ENCODE data around the gene PAM. TPM values are rescaled to one million over a fixed set of nuclear protein-coding genes. Genes with fewer than 3 reads are reported as not detected.

Gene PAM
- total RNA-seq, 1 experiment from 2014 or later = 190 TPM

DNA sequence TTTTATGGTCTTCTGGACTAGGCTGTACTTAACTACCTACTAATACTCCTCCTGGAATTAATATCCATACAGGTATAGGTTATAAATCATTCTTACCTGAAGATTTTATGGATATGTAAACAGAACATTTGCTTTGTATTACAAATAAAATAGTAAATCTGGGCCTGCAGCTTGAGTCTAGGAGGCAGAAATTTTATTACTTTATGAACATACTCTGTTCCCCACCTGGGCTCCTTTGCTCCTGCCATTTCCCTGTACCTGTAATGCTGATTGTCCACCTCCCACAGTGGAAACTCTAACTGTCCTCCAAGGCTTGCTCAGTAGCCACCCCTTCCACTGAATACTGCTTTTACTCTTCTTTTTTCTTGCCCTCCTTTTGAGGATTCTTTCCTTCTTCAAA is 108.0 kb downstream of the PAM start:
- no peaks in the 10 kb centered on the region for H3K27me3 ChIP-seq (replicated peaks; ENCODE audit: insufficient read depth, low read depth, low read length, poor library complexity)
- POLR2A ChIA-PET (ENCODE audit: low non-redundant PET) = interaction anchor here (0.6 kb wide), 1 partner anchor 9 kb away, joined by 5 read pairs; no protein-coding TSS in a partner anchor
- BruUV-seq (replicated peaks) = no TSS peak
- CTCF ChIA-PET = no interaction called here
- no peak overlapping the region for H3K4me3 ChIP-seq (ENCODE audit: low read depth, low read length, poor library complexity, severe bottlenecking)
- no peaks in the 10 kb centered on the region for H3K9me3 ChIP-seq (ENCODE audit: low read depth, low read length, poor library complexity, severe bottlenecking)
- intact Hi-C loops (cut with micrococcal nuclease; ENCODE audit: unreplicated experiment) = no loop called here
- H3K27ac ChIP-seq (ENCODE audit: low read depth, low read length, poor library complexity, severe bottlenecking) = no peak overlapping the region
- DNase-seq (ENCODE audit: low spot score) = no peak
- H3K4me1 ChIP-seq (ENCODE audit: insufficient read depth, low read length, poor library complexity, severe bottlenecking) = peaks cover 21% of the 10 kb centered on the region
- no peaks in the 10 kb centered on the region for H3K36me3 ChIP-seq (ENCODE audit: insufficient read depth, low read length, poor library complexity, severe bottlenecking)
- TF ChIP-seq EZH2 (IDR thresholded peaks at IDR 0.05; ENCODE audit: borderline replicate concordance, low read depth, low read length, poor library complexity, severe bottlenecking) = no peak
- TF ChIP-seq, protein P1, sequence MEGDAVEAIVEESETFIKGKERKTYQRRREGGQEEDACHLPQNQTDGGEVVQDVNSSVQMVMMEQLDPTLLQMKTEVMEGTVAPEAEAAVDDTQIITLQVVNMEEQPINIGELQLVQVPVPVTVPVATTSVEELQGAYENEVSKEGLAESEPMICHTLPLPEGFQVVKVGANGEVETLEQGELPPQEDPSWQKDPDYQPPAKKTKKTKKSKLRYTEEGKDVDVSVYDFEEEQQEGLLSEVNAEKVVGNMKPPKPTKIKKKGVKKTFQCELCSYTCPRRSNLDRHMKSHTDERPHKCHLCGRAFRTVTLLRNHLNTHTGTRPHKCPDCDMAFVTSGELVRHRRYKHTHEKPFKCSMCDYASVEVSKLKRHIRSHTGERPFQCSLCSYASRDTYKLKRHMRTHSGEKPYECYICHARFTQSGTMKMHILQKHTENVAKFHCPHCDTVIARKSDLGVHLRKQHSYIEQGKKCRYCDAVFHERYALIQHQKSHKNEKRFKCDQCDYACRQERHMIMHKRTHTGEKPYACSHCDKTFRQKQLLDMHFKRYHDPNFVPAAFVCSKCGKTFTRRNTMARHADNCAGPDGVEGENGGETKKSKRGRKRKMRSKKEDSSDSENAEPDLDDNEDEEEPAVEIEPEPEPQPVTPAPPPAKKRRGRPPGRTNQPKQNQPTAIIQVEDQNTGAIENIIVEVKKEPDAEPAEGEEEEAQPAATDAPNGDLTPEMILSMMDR (conservative IDR thresholded peaks at IDR 0.05; ENCODE audit: low read depth, low read length) = no peak

DNA sequence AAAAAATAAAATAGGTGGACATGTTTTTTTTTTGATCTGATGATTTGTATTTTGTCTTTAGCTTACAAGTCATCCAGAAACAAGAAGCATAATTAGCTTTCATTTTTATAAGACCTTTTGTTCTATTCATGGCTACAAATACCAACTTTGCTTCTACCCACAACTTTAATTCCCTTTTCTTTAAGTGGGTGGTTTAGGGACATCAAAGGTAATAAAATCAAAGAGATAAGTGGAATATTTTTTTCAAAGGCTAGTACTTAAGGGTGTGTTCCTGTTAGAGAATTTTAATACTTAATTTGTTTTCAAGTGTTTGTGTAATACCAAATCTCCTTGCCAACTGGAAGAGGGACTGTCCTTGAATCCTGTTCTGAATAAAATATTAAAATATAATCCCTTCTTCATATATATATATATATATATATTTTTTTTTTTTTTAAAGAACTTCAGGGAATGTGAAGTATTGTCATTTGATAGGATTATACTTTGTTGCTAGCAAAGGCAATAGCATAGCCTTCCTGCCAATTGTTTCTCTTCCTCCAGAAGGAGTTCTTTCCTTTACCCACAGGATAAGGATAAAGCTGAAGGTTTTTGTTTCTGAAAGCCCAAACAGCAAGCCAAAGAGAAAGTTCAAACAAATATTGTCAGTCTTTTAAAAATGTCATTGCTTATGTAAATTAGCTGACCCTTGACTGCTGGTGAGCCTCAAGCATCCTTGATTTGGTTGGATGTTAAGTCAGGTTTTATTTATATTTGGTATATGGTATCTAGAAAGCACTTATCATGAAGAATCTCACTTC is 108.9 kb downstream of the PAM start:
- Histone ChIP-seq H3K4me3 (ENCODE audit: low read depth, low read length, poor library complexity, severe bottlenecking) (no peak overlapping the region), H3K4me1 (ENCODE audit: insufficient read depth, low read length, poor library complexity, severe bottlenecking) (peaks cover 21% of the 10 kb centered on the region), H3K9me3 (ENCODE audit: low read depth, low read length, poor library complexity, severe bottlenecking) (no peaks in the 10 kb centered on the region), H3K27me3 (replicated peaks; ENCODE audit: insufficient read depth, low read depth, low read length, poor library complexity) (no peaks in the 10 kb centered on the region), H3K36me3 (ENCODE audit: insufficient read depth, low read length, poor library complexity, severe bottlenecking) (peaks cover 3% of the 10 kb centered on the region), H3K27ac (ENCODE audit: low read depth, low read length, poor library complexity, severe bottlenecking) (no peak overlapping the region)
- BruUV-seq (replicated peaks) = no TSS peak
- no peak for TF ChIP-seq EZH2 (IDR thresholded peaks at IDR 0.05; ENCODE audit: borderline replicate concordance, low read depth, low read length, poor library complexity, severe bottlenecking)
- TF ChIP-seq, protein P1 (conservative IDR thresholded peaks at IDR 0.05; ENCODE audit: low read depth, low read length) = no peak
- ChIA-PET POLR2A (ENCODE audit: low non-redundant PET) (no interaction called here), CTCF (interaction anchor here (0.7 kb wide), 1 partner anchor 106 kb away, joined by 3 read pairs; no protein-coding TSS in a partner anchor)
- intact Hi-C loops (cut with micrococcal nuclease; ENCODE audit: unreplicated experiment) = no loop called here
- no peak for DNase-seq (ENCODE audit: low spot score)

DNA sequence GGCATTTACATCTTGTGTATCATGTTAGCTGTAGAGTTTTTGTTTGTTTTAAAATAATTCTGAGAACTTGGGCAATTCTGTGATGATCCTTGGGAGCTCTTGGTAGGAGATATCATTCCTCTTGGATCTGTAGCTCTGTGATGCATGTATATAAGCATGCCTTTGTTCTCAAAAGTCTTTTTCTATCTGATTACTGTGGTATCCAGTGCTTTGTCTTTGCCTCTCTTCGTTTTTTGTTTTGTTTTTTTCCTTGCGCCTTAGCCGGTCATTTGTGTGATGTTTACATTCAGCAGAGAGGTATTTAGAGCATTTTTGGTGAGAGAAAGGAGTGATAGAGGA is 110.0 kb downstream of the PAM start:
- POLR2A ChIA-PET (ENCODE audit: low non-redundant PET) = no interaction called here

More for the DNA sequence above, 110.0 kb downstream of the PAM start:
- intact Hi-C loops (cut with micrococcal nuclease; ENCODE audit: unreplicated experiment) = loop anchor here (5.0 kb wide), 1 partner anchor 58 kb away; no protein-coding TSS in a partner anchor
- no peaks in the 10 kb centered on the region for H3K9me3 ChIP-seq (ENCODE audit: low read depth, low read length, poor library complexity, severe bottlenecking)
- TF ChIP-seq, protein P1 (conservative IDR thresholded peaks at IDR 0.05; ENCODE audit: low read depth, low read length) = no peak
- no peak for TF ChIP-seq EZH2 (IDR thresholded peaks at IDR 0.05; ENCODE audit: borderline replicate concordance, low read depth, low read length, poor library complexity, severe bottlenecking)
- peak overlapping the region; percentile 86 for H3K27ac ChIP-seq (ENCODE audit: low read depth, low read length, poor library complexity, severe bottlenecking)
- CTCF ChIA-PET = no interaction called here
- peak overlapping the region; percentile 71 for H3K4me3 ChIP-seq (ENCODE audit: low read depth, low read length, poor library complexity, severe bottlenecking)
- H3K27me3 ChIP-seq (replicated peaks; ENCODE audit: insufficient read depth, low read depth, low read length, poor library complexity) = no peaks in the 10 kb centered on the region
- H3K4me1 ChIP-seq (ENCODE audit: insufficient read depth, low read length, poor library complexity, severe bottlenecking) = peaks cover 21% of the 10 kb centered on the region
- no peak for DNase-seq (ENCODE audit: low spot score)
- BruUV-seq (replicated peaks) = TSS peak; percentile 91
- peaks cover 11% of the 10 kb centered on the region for H3K36me3 ChIP-seq (ENCODE audit: insufficient read depth, low read length, poor library complexity, severe bottlenecking)

Data from A673 (cell line).